Ovary (tissue), 9 donors: ENCODE data around the gene CMIP. TPM values are rescaled to one million over a fixed set of nuclear protein-coding genes. Genes with fewer than 3 reads are reported as not detected.

Experiments
- DNase-seq, 5 donors: peaks; one replicate each; pipeline ENCODE4 v3.0.0-alpha.2; 2019 to 2020
- H3K27ac ChIP-seq, 2 donors: fragments of 200-600 bp; one replicate each; pipeline versions ENCODE4 v1.5.1 to v1.8.0; 2019 to 2022
- H3K27me3 ChIP-seq: fragments of 200-600 bp; one replicate; pipeline ENCODE4 v1.8.0; 2022
- H3K36me3 ChIP-seq: fragments of 200-600 bp; sonication (generic); one replicate; pipeline ENCODE4 v1.5.1; 2019
- H3K4me1 ChIP-seq: one replicate; pipeline ENCODE4 v1.8.1; 2013; ENCODE audit warnings: mild to moderate bottlenecking, moderate library complexity; ENCODE audit not compliant: insufficient read depth
- H3K4me3 ChIP-seq: fragments of 200-600 bp; sonication (generic); one replicate; pipeline ENCODE4 v1.5.1; 2017
- H3K9me3 ChIP-seq, 2 donors: fragments of 200-600 bp in 1 of 2; sonication (generic) in 1 of 2; one replicate each; pipeline versions ENCODE4 v1.5.1 to v1.8.1; 2013 to 2019; ENCODE audit warnings: mild to moderate bottlenecking in 1 of 2, moderate library complexity in 1 of 2
- EP300 ChIP-seq: sonication (generic); formaldehyde crosslinking; IDR thresholded peaks from one replicate; pipeline ENCODE4 v1.6.1; 2017; ENCODE audit warnings: antibody characterized with exemption
- POLR2A ChIP-seq: fragments of 450-650 bp; IDR thresholded peaks from one replicate; pipeline ENCODE4 v1.6.1; 2017; ENCODE audit warnings: antibody characterized with exemption, mild to moderate bottlenecking, moderate library complexity
- WGBS, 3 donors: extraction: QIAGEN DNeasy Blood & Tissue Kit in 1 of 3; methylation state at CpG; one replicate each; pipeline versions ENCODE4 v1.1.5 to v1.1.7; 2013 to 2017; 5-methylcytosine and 5-hydroxymethylcytosine counted together
- intact Hi-C, 4 donors: fragments of 100-400 bp; cut with DNase I; formaldehyde crosslinking; loops; one replicate each; pipeline versions ENCODE4 v1.11.0 to v1.15.1; 2022 to 2023
- polyA plus RNA-seq, 2 donors: library from polyadenylated mRNA; stranded (reverse); fragments of 200-250 nt in 1 of 2; fragments of 350-450 nt in 1 of 2; fragmentation: Illumina TruSeq in 1 of 2; extraction: RNeasy Lipid Tissue Mini Kit (QIAGEN cat#74804) in 1 of 2; gene quantifications; one replicate each; pipeline ENCODE4 v1.2.3, GENCODE V29; 2013 to 2014
- total RNA-seq, 7 donors: library from RNA; depleted of rRNA in 2 of 7; stranded (reverse); fragments of >200 nt in 2 of 7; fragmentation: NEBNext Ultra II Directional in 3 of 7; extraction: Animal tissue kit (Norgen Biotek cat#: 25700) in 3 of 7; gene quantifications; one replicate each; pipeline versions ENCODE4 v1.1.0 to v1.2.4, GENCODE V29; 2016 to 2023
- TF ChIP-seq, protein P1 (sequence below), 3 donors: fragments of 450-650 bp in 2 of 3; fragments of 200-600 bp in 1 of 3; IDR thresholded peaks; one replicate each; pipeline versions ENCODE4 v1.5.1 to v1.8.0; 2016 to 2022; ENCODE audit warnings: antibody characterized with exemption in 3 of 3, mild to moderate bottlenecking in 1 of 3
- donor health status: DM: no; HTN: no; CAD: no; lungs with moderate emphysema.
- donor health status: DM: no; HTN: no; CAD: no.
- donor health status: Bipolar disorder and iron deficiency.
- donor health status: DM: yes; HTN: yes; CAD: no.
- donor health status: DM: no; HTN: no; CAD: no.
- donor health status: DM: yes; HTN: yes; CAD: no.

Gene CMIP
- total and polyA plus RNA-seq, 9 donors, result 19.4 to 68.2 (median 38.7) TPM

DNA sequence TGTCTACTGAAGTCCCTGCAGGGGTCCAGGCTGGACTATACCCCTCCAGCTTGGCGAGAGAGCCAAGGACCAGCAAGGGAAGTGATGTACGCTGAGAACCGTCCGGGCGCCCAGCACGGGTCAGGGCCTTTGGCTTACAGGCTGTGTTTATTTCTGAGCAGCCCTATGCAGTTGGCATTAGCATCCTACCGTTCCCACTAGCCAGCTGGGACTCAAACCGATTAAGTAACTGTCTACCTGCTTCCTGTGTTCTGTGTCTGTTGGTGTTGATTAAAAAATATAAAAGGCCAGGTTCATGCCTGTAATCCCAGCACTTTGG is 73.8 kb downstream of the CMIP start:
- 60 to 70% (median 70%) methylated on average over 8 of the region's 8 CpGs for WGBS, 3 donors
- Histone ChIP-seq H3K9me3 (no peaks in the 10 kb centered on the region), H3K36me3 (no peaks in the 10 kb centered on the region), H3K4me1 (peaks cover 12% of the 10 kb centered on the region), H3K27me3 (no peaks in the 10 kb centered on the region), H3K27ac (no peak overlapping the region), H3K4me3 (no peak overlapping the region)
- DNase-seq, result no peak
- TF ChIP-seq, protein P1, sequence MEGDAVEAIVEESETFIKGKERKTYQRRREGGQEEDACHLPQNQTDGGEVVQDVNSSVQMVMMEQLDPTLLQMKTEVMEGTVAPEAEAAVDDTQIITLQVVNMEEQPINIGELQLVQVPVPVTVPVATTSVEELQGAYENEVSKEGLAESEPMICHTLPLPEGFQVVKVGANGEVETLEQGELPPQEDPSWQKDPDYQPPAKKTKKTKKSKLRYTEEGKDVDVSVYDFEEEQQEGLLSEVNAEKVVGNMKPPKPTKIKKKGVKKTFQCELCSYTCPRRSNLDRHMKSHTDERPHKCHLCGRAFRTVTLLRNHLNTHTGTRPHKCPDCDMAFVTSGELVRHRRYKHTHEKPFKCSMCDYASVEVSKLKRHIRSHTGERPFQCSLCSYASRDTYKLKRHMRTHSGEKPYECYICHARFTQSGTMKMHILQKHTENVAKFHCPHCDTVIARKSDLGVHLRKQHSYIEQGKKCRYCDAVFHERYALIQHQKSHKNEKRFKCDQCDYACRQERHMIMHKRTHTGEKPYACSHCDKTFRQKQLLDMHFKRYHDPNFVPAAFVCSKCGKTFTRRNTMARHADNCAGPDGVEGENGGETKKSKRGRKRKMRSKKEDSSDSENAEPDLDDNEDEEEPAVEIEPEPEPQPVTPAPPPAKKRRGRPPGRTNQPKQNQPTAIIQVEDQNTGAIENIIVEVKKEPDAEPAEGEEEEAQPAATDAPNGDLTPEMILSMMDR (IDR thresholded peaks at IDR 0.05), result no peak
- no peak for TF ChIP-seq EP300
- no peak for TF ChIP-seq POLR2A
- intact Hi-C loops, result no loop called here

- Histone ChIP-seq H3K9me3 (no peaks in the 10 kb centered on the region), H3K27ac (no peak overlapping the region), H3K4me3 (no peak overlapping the region), H3K36me3 (no peaks in the 10 kb centered on the region), H3K27me3 (no peaks in the 10 kb centered on the region), H3K4me1 (peaks cover 6% of the 10 kb centered on the region)
- DNase-seq, result no peak
- 92 to 97% (median 93%) methylated on average over 9 of the region's 9 CpGs for WGBS, 3 donors
- intact Hi-C loops, result no loop called here
- TF ChIP-seq POLR2A, result no peak
- TF ChIP-seq, protein P1 (IDR thresholded peaks at IDR 0.05), result no peak
- TF ChIP-seq EP300, result no peak
Measured at GRCh38 chr16:81519301-81520150, 74.9 kb downstream of the CMIP start.

DNA sequence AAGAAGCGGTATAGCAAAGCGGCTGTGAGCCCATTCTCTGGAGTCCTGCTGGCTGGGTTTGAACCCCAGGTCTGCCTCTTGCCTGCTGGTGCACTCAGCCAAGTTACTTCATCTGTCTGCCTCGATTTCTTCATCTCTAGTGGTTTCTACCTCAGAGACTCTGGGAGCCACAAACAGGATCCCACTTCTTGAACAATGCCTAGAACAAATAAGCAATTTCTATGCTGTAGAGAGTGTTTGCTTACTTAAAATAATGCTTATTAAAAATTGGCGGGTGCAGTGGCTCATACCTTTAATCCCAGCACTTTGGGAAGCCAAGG is 75.5 kb downstream of the CMIP start:
- intact Hi-C loops, result no loop called here
- H3K27ac ChIP-seq, result no peak overlapping the region
- TF ChIP-seq, protein P1 (IDR thresholded peaks at IDR 0.05), result no peak
- no peak for TF ChIP-seq EP300
- no peak for TF ChIP-seq POLR2A

DNA sequence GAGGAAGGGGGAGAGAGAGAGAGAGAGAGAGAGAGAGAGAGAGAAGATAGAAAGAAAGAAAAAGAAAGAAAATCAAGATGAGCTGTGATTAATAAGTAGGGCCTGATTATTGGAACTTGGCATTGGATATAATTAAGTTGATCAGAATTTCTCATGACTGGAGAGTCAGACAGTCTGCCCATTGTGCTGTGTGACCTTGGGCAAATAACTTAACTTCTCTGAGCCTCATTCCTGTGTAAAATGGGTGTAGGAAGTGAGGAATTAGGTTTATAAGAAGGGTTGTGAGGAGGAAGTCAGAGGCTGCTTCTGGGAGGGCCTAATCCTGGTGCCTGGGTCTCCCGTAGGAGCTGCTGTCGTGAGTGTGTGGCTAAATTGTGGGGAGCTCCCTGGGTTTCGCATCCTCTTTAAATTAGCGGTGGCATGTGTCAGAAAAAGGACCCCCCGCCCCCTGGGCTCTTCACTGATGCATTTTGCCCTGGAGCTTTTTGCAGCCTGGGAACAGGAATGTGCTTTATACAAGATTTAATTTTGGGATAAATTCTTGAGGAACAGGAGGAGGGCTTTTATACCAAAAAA is 76.0 kb downstream of the CMIP start:
- H3K9me3 ChIP-seq, result no peaks in the 10 kb centered on the region
- TF ChIP-seq POLR2A (no peak), EP300 (no peak)
- TF ChIP-seq, protein P1 (IDR thresholded peaks at IDR 0.05), result no peak
- H3K27me3 ChIP-seq, result no peaks in the 10 kb centered on the region

More for the DNA sequence above, 75.5 kb downstream of the CMIP start:
- Histone ChIP-seq H3K36me3 (no peaks in the 10 kb centered on the region), H3K4me3 (no peak overlapping the region), H3K9me3 (no peaks in the 10 kb centered on the region), H3K4me1 (peaks cover 6% of the 10 kb centered on the region), H3K27me3 (no peaks in the 10 kb centered on the region)
- DNase-seq, result no peak
- WGBS, 3 donors, result 95 to 99% (median 97%) methylated on average over 4 of the region's 4 CpGs

More for the DNA sequence above, 76.0 kb downstream of the CMIP start:
- Histone ChIP-seq H3K4me3 (no peak overlapping the region), H3K36me3 (no peaks in the 10 kb centered on the region), H3K4me1 (peaks cover 6% of the 10 kb centered on the region), H3K27ac (no peak overlapping the region)
- WGBS, 3 donors, result 72 to 93% (median 77%) methylated on average over 5 of the region's 5 CpGs
- DNase-seq, result no peak
- intact Hi-C loops, result no loop called here
